ENCODE measurements around the gene PPA1.

The PPA1 gene

DNA sequence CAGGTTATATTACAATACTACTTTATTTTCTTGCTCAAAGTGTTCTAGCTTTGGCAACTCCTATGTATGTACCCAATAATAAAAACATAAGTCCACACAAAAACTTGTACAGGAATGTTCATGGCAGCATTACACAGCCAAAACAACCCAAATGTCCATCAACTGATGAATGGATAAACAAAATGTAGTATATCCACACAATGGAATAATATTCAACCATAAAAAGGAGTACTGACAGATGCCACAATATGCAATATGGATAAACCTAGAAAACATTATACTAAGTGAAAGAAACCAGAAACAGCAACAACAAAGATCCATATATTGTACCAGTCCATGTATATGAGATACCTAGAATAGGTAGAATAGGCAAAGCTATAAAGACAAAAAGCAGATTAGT is 21.0 kb downstream of the PPA1 start:
- Mint-ChIP-seq H3K27ac (no peak overlapping the region), H3K36me3 (ENCODE audit: low read depth) (peaks cover 96% of the 10 kb centered on the region)

DNA sequence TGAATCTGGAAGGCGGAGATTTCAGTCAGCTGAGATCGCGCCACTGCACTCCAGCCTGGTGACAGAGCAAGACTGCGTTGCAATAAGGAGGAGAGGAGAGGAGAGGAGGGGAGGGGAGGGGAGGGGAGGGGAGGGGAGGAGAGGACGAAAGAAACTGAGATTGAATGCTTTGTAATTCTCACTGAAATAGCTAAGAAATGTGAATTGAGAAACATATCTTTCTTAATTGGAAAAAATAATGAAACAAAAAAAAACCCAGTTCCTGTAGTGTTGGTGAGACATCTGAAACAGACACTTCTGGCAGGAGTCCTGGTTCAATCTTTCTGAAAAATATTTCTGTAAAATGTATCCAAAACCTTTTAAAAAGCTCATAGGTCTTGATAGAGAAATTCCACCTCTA is 26.5 kb downstream of the PPA1 start:
- H3K9me3 Mint-ChIP-seq, result no peaks in the 10 kb centered on the region
- H3K4me3 Mint-ChIP-seq, result no peak overlapping the region
- H3K4me1 Mint-ChIP-seq (ENCODE audit: low read depth), result no peaks in the 10 kb centered on the region
- H3K27me3 Mint-ChIP-seq, result no peaks in the 10 kb centered on the region
- DNase-seq, result no peak
- H3K27ac Mint-ChIP-seq, result no peak overlapping the region
- peaks cover 86% of the 10 kb centered on the region for H3K36me3 Mint-ChIP-seq (ENCODE audit: low read depth)

More for the DNA sequence above, 21.0 kb downstream of the PPA1 start:
- no peak for DNase-seq
- Mint-ChIP-seq H3K4me3 (no peak overlapping the region), H3K9me3 (no peaks in the 10 kb centered on the region), H3K27me3 (no peaks in the 10 kb centered on the region), H3K4me1 (ENCODE audit: low read depth) (no peaks in the 10 kb centered on the region)

DNA sequence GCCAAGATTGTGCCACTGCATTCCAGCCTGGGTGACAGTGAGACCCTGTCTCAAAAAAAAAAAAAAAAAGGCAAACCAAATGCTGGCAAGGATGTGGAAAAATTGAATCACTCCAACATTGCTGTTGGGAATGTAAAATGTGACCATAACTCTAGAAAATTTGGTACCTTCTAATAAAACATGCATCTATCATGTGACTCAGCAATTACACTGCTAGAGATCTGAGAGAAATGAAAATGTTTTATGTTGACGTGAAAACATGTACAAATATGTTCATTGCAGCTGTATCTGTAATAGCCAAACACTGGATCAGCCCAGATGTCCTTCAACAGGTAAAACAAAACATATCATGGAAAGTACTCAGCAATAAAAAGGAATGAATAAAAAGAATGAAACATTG is 32.1 kb downstream of the PPA1 start:
- Mint-ChIP-seq H3K9me3 (no peaks in the 10 kb centered on the region), H3K27me3 (no peaks in the 10 kb centered on the region), H3K4me3 (no peak overlapping the region), H3K4me1 (ENCODE audit: low read depth) (peaks cover 29% of the 10 kb centered on the region), H3K36me3 (ENCODE audit: low read depth) (peaks cover 91% of the 10 kb centered on the region), H3K27ac (no peak overlapping the region)
- no peak for DNase-seq

DNA sequence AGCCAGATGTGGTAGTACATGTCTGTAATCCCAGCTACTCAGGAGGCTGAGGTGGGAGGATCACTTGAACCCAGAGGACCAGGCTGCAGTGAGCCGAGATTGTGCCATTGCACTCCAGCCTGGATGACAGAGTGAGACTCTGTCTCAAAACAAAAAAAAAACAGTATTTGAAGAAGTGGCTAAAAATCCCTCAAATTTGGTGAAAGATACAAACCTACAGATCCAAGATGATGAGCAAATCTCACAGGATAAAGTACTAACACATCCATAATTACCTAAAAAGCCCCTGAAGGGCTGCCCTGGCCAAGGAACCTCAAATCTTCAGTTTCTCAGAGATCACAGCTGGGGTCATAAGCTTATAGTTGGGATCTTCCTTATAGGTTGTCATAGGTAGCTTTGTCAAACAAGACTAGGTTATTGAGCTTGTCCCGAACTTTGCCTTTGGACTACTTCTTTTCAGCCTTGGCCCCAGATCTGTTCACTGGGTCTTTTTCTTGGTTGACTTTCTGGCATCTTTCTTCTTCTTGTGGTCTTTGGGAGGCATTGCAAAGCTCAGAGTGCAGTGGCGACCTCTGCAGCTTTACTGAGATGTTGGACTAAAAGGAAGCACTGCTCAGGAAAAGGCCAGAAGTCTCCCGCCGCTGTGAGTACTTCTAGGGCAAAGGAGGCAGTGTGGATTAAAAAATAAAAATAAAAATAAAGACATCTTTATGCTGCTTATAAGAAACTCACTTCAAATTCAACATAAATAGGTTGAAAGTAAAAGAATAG is 34.3 kb downstream of the PPA1 start:
- H3K4me3 Mint-ChIP-seq, result no peak overlapping the region
- DNase-seq, result no peak
- no peaks in the 10 kb centered on the region for H3K27me3 Mint-ChIP-seq
- H3K9me3 Mint-ChIP-seq, result no peaks in the 10 kb centered on the region
- peaks cover 81% of the 10 kb centered on the region for H3K36me3 Mint-ChIP-seq (ENCODE audit: low read depth)
- peak overlapping the region; percentile 4 for H3K27ac Mint-ChIP-seq
- H3K4me1 Mint-ChIP-seq (ENCODE audit: low read depth), result peaks cover 29% of the 10 kb centered on the region

DNA sequence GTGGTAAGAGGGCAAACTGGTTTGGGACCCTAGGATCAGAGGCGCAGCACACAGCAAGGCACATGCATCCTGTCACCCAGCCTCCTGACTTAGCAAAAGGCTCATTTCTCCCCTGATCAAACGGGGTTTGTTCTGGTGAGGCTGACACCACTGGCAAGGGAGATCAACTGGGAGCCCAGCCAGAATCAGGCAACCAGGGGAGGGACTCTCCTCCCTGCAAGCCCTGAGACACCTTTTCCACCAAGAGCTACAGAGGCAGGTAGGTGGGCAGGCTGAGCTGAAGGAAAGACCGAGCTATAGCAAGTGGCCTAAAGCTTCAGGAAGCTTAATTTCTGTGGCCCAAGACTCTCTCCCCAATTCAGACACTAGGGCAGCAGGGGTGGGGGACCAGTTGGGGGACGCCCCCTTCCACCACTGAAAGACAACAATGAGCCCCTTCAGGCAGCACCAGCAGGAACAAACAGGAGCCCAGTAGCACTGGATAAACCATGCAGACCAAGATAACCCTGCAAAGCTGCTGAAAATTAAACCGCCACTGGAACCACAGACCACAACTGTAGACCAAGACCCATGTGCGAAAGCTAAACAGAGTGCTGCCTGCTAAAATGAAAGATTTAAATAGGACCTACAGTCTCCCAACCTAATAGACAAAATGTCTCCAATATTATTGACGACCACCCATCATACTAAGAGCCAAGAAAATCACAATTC is 35.8 kb downstream of the PPA1 start:
- Mint-ChIP-seq H3K4me1 (ENCODE audit: low read depth) (peaks cover 29% of the 10 kb centered on the region), H3K4me3 (no peak overlapping the region), H3K36me3 (ENCODE audit: low read depth) (peaks cover 68% of the 10 kb centered on the region), H3K9me3 (no peaks in the 10 kb centered on the region), H3K27ac (no peak overlapping the region), H3K27me3 (no peaks in the 10 kb centered on the region)
- no peak for DNase-seq

DNA sequence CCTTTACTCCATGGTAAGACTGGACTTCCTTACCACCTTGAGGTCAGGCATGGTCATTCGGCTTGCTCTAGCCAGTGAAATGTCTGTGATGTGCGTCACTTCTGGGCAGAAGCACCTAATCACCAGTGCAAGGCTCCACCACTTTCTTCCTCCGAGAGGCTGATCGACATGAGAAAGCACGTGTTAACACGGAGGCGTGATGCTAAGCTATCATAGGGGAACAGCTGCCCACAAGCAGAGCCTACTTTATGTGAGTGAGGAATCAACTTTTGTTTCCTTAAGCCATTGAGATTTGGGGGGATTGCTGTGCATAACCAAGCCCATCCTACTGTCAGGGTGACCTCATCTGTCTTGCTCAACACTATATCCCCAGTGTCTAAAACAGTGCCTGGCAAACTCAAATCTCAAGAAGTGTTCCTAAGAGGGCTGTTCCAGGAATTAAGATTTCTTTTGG is 39.8 kb downstream of the PPA1 start:
- no peak for DNase-seq
- no peaks in the 10 kb centered on the region for H3K27me3 Mint-ChIP-seq
- H3K27ac Mint-ChIP-seq, result no peak overlapping the region
- no peaks in the 10 kb centered on the region for H3K9me3 Mint-ChIP-seq
- peaks cover 29% of the 10 kb centered on the region for H3K36me3 Mint-ChIP-seq (ENCODE audit: low read depth)
- no peak overlapping the region for H3K4me3 Mint-ChIP-seq
- peaks cover 9% of the 10 kb centered on the region for H3K4me1 Mint-ChIP-seq (ENCODE audit: low read depth)

DNA sequence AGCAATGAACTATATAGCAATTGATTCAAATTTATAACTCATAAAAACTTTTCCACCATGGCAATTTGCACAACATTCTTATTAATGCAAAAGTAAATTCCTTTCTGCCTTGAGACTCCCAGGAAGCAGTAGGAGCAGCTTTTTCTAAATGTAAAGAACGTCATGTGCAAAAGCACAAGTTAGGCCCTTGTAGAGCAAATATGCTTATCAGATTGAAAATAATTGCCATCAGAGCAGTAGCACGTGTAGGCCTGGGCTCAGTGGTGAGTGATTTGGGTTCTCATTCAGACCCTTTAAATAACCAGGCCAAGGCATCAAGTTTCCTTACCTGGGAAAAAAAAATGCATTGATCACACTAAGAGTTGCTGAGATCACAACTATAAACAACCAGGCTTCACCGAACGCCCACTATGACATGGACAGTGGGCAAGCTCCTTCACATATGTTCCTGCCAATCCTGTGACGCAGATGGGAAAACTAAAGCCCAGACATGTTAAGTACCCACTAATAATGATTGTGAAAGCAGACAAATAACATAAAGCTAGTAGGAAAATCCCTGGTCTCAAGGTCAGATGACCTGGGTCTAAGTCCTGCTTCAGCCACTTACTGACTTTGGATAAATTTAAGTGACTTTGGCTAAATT is 40.8 kb downstream of the PPA1 start:
- Mint-ChIP-seq H3K4me1 (ENCODE audit: low read depth) (peaks cover 1% of the 10 kb centered on the region), H3K9me3 (no peaks in the 10 kb centered on the region), H3K27ac (no peak overlapping the region), H3K36me3 (ENCODE audit: low read depth) (peaks cover 19% of the 10 kb centered on the region), H3K4me3 (no peak overlapping the region), H3K27me3 (no peaks in the 10 kb centered on the region)
- no peak for DNase-seq

DNA sequence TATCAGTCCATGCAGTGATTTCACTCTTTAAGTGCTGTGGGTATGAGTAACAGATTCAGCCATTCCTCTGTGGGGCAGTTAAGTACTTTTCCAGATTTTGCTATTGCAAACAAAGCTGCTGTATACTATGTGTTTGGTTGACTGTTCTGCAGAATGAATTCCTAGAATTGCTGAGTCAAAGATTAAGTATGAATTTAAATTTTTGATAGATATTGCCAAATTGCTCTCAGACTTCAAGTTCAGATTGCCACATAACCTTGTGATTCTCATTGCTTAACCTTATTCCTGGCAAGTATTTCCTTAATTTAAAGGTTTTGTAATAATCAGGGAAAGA is 41.3 kb downstream of the PPA1 start:
- DNase-seq, result no peak
- Mint-ChIP-seq H3K4me3 (no peak overlapping the region), H3K4me1 (ENCODE audit: low read depth) (no peaks in the 10 kb centered on the region), H3K36me3 (ENCODE audit: low read depth) (peaks cover 14% of the 10 kb centered on the region), H3K9me3 (no peaks in the 10 kb centered on the region), H3K27ac (no peak overlapping the region), H3K27me3 (no peaks in the 10 kb centered on the region)

DNA sequence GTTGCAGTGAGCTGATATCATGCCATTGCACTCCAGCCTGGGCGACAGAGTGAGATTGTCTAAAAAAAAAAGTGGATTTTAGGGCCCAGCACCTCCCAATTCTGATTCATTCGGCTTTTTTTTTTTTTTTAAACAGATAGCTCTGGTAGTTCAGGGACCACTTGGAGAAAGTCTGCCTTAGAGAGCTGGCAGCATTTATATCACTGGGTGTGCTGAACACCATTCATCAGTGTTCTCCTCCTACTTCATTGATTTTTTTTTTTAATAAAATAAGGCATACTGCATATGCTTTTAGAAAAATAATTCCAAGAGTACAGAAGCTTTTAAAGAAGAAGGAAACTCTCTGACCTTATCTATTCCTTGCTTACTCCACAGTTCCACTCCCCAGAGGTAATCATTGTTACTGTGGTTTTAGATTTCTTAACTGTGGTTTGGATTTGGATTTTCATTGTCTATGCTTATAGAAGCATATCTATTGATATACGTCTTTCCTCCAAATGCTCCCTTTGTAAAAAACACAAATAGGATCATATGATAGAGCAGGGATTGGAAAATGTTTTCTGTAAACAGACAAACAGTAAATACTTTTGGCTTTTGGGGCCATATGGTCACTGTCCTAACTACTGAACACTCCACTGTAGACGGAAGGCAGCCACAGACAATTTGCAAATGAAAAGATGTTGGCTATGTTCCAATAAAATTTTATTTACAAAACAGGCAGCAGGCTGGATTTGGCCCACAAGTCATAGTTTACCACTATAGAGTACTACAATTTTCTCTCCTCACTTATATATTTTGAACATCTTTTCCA is 41.9 kb downstream of the PPA1 start:
- Mint-ChIP-seq H3K9me3 (no peaks in the 10 kb centered on the region), H3K27me3 (no peaks in the 10 kb centered on the region), H3K4me3 (no peak overlapping the region), H3K4me1 (ENCODE audit: low read depth) (no peaks in the 10 kb centered on the region), H3K27ac (no peak overlapping the region), H3K36me3 (ENCODE audit: low read depth) (peaks cover 10% of the 10 kb centered on the region)
- DNase-seq, result no peak

DNA sequence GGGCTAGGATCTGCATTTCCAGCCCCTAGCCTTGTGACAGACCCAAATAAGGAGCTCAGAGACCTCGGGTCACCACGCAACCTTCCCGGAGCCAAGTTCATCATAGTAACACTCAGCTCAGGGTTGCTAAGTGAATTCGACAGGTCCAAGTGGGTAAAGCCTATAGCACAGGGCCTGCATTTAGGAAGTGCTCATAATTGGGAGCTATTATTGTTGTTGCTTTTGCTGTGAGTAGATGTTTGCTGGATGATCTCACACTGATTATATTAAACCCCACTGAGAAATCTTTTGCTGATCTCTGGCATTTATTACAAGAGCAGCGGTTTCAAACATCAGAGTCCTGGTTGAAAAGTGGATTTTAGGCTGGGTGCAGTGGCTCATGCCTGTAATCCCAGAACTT is 42.6 kb downstream of the PPA1 start:
- H3K9me3 Mint-ChIP-seq, result no peaks in the 10 kb centered on the region
- no peak overlapping the region for H3K27ac Mint-ChIP-seq
- peaks cover 5% of the 10 kb centered on the region for H3K36me3 Mint-ChIP-seq (ENCODE audit: low read depth)

DNA sequence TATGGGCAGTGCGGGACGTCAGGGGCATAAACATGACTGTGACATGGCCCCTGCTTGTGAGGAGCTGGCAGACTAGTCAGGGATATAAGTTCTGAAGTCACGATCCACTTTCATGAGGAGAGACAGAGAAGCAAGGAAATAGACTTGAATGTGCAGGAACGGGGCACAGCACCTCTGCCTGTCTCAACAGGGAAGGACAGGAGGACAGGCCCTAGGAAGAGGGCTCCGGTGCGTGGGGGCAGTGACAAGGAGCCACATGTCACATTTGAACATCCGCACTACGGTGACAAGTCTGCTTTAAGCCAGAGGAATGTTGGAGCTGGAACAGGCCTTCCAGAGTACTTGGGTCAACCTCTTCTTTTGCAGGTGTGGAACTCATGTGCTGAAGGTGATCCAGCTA is 43.1 kb downstream of the PPA1 start:
- Mint-ChIP-seq H3K36me3 (ENCODE audit: low read depth) (peaks cover under 1% of the 10 kb centered on the region), H3K27ac (no peak overlapping the region)
- no peak for DNase-seq

More for the DNA sequence above, 42.6 kb downstream of the PPA1 start:
- no peaks in the 10 kb centered on the region for H3K4me1 Mint-ChIP-seq (ENCODE audit: low read depth)
- no peaks in the 10 kb centered on the region for H3K27me3 Mint-ChIP-seq
- DNase-seq, result no peak
- H3K4me3 Mint-ChIP-seq, result no peak overlapping the region

DNA sequence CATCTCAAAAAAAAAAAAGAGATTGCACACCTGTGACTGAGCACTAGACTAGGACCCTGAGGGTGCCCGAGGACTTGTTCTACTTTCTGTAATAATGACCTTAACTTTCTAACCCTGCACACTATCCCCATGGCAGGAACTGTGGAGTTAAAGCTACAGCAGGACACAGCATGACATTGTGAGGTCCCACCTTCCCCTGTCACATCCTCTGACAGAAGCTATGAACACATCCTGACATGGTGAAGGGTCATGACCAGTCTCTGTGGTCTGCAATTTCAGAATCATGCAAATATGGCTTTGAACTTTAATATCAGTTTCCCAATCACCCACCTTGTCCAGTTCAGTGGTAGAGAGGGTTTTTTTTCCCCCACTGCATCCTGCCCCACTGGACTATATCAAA is 44.5 kb downstream of the PPA1 start:
- DNase-seq, result no peak
- Mint-ChIP-seq H3K27me3 (no peaks in the 10 kb centered on the region), H3K27ac (no peak overlapping the region), H3K36me3 (ENCODE audit: low read depth) (no peaks in the 10 kb centered on the region), H3K4me3 (no peak overlapping the region), H3K9me3 (no peaks in the 10 kb centered on the region), H3K4me1 (ENCODE audit: low read depth) (no peaks in the 10 kb centered on the region)

More for the DNA sequence above, 43.1 kb downstream of the PPA1 start:
- H3K9me3 Mint-ChIP-seq, result no peaks in the 10 kb centered on the region
- no peaks in the 10 kb centered on the region for H3K27me3 Mint-ChIP-seq
- no peak overlapping the region for H3K4me3 Mint-ChIP-seq
- H3K4me1 Mint-ChIP-seq (ENCODE audit: low read depth), result no peaks in the 10 kb centered on the region

DNA sequence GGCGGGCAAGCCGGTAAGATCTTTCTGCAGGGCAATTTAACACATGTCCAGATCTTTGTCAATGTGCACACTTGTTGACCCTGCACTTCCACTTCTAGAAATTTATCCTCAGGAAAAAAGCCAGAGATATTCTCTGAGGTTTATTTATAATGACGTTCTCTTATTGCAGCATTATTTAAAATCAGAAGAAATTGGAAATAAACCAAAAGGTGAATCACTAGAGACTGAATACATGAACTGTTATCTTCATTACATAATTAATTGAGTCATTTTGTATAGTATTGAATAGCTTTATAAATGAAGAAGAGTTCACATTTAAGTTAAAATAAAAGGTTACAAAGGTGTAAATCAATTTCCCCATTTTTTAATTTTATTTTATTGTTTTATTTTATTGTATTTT is 46.7 kb downstream of the PPA1 start:
- H3K4me3 Mint-ChIP-seq, result no peak overlapping the region
- H3K9me3 Mint-ChIP-seq, result no peaks in the 10 kb centered on the region
- H3K4me1 Mint-ChIP-seq (ENCODE audit: low read depth), result no peaks in the 10 kb centered on the region
- DNase-seq, result no peak
- no peak overlapping the region for H3K27ac Mint-ChIP-seq
- H3K36me3 Mint-ChIP-seq (ENCODE audit: low read depth), result no peaks in the 10 kb centered on the region
- H3K27me3 Mint-ChIP-seq, result no peaks in the 10 kb centered on the region

DNA sequence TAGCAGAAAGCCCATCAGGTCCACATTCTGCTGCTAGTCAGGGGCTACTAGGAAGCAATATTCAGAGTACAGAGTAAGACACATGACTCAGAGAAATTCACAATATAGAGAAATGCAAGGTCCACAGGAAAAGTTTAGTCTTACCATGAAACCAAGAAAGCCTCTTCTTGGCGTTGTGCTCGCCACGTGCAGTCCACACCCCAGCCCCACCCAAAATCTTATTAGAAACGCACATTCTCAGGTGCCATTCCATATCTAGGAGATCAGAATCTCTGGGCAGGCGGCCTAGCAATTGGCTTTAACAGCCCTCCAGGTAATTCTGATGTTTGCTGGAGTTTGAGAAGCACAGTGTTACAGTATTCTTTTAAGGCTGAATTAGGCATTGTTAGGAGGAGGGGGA is 47.1 kb downstream of the PPA1 start:
- Mint-ChIP-seq H3K27me3 (no peaks in the 10 kb centered on the region), H3K27ac (no peak overlapping the region), H3K4me1 (ENCODE audit: low read depth) (no peaks in the 10 kb centered on the region), H3K9me3 (no peaks in the 10 kb centered on the region), H3K36me3 (ENCODE audit: low read depth) (no peaks in the 10 kb centered on the region), H3K4me3 (no peak overlapping the region)
- no peak for DNase-seq
